GM19240 (cell line): Measurements from ENCODE around the gene HMX1.

ENCODE experiments used
- DNase-seq: peaks from one replicate; pipeline ENCODE4 v3.0.0; 2011; ENCODE audit warnings: low spot score; ENCODE audit not compliant: insufficient read length

Gene HMX1

DNA sequence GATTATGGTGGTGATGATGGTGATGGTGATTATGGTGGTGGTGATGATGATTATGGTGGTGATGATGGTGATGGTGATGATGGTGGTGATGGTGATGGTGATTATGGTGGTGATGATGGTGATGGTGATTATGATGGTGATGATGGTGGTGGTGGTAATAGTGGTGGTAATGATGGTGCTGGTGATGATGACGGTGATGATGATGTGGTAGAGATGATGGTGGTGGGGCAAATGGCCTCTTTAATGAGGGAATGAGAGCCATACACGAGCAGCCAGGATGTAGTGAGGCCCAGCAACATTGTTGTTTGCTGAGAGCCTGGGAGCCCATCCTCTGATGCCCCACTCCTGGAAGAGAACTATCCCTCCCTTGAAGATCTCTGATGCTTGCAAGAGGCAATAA is 29.0 kb downstream of the HMX1 start:
- DNase-seq, result no peak

GRCh38 chr4:8841678-8842268 is 29.9 kb downstream of the HMX1 start:
- no peak for DNase-seq

- no peak for DNase-seq
These were observed 30.7 kb downstream of the HMX1 start for GRCh38 chr4:8840816-8841455.

DNA sequence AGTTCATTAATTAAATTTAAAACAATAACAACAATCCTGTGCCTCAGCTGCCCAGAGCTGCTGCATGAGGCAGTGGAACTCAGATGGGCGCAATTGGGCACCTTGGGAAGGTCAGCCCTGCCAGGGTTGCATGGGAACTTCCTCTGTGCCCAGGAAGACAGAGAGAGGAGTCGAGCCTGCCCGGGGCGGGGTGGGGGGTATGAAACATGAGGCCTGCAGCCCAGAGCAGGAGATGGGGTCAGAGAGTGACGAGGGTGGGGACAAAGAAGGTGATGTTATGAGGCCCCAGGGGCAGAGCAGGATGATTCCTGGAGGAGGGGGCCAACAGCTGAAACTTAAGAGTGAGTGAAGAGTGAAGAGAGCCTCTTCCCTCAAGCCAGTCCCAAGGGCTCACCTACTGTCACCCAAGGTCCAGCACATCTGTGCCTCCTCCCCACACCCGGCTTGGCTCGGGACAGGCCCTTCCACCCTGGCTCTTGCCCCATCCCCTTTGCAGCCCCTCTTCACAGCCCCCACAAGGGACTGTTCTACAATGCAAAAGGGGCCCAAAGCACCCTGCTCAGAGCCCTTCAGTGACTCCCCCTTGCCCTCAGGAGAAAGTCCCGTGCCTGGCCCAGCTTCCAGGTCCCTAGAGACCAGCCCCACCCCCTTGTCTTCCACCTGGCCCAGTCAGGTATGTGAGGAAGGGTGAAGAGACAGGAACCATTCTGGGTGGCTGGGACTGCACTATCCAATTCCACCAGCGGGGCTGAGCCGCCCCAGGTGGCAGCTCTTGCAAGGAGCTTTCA is 31.4 kb downstream of the HMX1 start:
- no peak for DNase-seq

DNA sequence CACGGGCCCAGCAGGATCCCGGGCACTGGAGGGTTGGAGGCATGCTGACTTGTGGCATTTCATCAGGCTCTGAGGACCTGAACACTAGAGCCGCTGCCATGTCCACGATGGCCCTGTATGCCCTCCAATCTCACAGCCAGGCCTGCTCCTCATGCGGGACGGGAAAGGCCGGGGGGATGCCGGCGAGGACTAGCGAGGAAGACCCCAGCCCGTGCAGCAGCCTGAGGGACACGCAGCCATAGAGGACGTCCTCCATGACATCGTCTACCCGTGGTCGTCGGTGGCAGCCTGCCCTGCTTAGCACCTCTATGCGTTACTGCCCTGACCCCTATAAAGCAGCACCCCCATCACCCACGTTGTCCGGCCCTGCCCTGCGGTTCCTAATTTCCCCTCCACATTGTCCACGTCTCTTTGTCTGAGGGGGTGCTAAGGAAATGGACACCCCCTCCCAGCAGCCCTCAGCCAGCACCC is 32.6 kb downstream of the HMX1 start:
- no peak for DNase-seq

DNA sequence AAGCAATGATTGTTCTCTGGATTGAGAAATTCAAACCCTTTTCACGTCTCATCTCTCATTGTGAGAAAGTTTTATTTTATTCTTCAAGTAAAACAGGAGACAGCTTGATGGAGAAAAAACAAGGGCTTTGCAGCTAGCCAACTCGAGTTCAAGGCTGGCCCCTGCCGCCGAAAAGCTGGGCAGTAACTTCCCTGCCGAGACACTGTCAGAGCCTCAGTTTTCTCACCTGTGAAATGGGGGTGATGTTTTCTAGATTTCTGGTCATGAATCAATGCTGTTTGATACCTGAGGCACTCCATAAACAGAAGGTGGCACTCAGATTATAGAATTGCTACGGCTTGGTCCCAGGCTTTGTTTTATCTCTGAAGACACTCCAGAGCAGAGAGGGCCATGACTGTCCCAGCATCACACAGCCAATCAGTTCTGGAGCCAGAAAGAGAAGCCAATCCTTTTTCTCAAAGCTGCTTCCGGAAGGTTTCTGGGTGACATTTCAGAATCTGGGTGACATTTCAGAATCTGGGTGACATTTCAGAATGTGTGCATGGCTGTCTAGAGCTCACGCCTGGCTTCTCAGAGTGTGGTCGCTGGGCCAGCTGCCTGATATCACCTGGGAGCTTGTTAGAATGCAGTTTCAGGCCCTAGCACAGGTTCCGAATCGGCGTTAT is 33.2 kb downstream of the HMX1 start:
- DNase-seq, result no peak

DNA sequence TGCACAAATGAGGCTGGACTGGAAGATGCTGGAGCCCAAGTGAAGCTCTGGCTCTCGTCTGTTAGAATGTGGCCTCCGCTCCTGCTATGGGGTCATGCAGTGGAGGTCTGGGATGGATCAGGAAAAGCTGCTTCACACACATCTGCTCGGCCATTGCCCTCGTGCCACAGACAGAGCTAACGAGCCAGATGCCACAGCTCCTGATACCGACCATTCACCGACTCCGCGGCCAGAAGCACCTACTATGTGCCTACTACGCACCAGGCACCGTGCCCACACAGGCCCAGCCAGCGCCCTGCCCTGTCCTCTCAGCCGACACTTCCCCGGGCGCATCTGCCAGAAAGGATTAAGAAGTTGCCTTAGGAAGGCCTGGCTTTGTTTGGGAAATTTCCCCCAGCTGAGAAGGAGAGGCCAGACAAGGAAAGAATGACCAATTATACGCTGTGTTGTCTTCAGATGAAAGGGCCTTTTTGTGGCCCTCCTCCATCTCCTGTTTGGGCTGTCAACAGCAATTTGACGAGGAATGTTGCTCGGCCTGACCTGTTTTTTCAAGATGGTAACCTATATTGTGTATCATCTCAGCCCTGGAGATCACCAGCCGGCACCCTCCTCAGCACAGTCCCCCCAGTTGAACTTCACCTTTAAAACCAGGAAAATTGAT is 34.3 kb downstream of the HMX1 start:
- no peak for DNase-seq

DNA sequence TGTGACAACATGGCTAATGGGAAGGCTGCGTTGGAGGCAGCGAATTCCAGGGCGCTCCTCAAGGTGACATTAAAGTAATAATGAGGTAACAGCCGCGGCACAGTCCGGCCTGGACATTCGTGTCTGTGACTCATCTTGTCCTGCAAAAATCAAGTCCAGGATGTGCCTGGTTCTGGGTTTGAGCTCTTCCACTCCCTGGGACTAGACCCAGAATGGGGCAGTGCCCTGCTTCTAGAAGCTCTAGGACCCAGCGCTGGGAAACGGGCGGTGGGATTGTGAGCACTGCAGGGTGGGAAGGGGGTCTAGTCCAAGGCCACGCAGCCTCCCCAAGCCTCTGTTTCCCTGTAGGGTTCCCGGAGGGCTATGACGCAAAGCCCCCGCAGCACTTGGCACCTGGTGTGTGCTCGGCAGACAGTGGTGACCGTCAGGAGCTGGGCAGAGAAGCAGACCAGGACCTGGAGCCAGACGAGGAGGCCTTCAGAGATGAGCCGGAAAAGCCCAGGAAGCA is 34.9 kb downstream of the HMX1 start:
- DNase-seq, result no peak

GRCh38 chr4:8835521-8836365 is 35.9 kb downstream of the HMX1 start:
- no peak for DNase-seq

GRCh38 chr4:8834681-8835220 is 36.9 kb downstream of the HMX1 start:
- no peak for DNase-seq

DNA sequence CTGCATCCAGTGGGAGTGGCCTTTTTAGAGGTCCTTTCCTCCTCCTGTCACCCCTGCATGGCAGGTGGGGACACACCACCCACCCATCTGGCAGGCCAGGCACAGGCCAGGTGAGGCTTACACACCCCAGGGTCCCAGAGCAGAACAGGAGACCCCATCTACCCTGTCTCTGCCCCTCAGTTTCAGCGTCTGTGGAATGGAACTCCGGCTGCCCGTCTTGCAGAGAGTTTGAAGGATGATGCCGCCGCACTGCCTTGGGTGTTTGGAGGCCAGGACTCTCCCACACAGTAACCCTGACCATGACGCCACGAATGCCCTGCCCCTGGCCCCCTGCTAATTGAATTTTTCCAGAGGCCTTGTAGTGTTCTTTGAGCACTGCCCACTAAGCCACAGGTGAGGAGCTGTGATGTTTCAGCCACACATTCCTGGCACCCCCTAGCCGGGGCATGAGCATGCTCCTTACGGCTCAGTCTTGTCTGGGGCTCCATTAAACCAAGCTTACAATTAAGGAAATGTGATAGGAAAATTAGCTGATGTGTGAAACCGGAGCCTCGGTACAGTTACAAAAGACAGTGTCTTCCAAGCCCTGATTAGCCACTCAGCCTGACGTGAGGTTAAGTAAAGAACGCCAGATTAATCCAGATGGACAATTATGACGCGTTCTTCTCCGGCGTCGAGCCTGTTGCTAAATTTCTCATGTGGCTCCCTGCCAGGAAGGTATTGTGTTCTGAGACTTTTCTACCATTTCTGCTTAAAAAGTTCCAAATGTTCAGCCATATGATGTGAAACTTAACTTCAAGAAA is 39.3 kb downstream of the HMX1 start:
- DNase-seq, result no peak

GRCh38 chr4:8831221-8832112 is 40.2 kb downstream of the HMX1 start:
- no peak for DNase-seq

GRCh38 chr4:8830611-8831200 is 40.9 kb downstream of the HMX1 start:
- no peak for DNase-seq

DNA sequence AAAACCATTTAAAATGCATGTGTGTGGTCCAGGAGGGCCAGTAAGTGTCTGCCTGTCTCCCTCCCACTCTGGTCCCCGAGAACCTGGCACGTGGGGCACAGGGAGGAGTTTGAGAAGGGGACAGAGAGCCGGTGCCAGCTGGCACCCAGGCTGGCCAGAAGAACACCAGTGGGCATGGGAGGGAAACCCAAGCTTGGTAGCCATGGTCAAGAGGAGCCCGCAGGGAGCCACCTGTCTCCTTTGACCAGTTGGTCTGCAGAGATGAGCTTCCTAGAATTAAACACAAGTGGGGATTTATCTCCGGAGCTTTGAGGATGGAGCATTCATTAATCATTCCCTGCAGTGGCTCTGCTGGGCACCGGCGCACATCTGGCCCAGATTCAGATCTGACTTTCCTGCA is 41.6 kb downstream of the HMX1 start:
- DNase-seq, result no peak

- no peak for DNase-seq
These were observed 42.1 kb downstream of the HMX1 start for GRCh38 chr4:8829584-8829983.

GRCh38 chr4:8828869-8829268 is 42.8 kb downstream of the HMX1 start:
- DNase-seq, result no peak

DNA sequence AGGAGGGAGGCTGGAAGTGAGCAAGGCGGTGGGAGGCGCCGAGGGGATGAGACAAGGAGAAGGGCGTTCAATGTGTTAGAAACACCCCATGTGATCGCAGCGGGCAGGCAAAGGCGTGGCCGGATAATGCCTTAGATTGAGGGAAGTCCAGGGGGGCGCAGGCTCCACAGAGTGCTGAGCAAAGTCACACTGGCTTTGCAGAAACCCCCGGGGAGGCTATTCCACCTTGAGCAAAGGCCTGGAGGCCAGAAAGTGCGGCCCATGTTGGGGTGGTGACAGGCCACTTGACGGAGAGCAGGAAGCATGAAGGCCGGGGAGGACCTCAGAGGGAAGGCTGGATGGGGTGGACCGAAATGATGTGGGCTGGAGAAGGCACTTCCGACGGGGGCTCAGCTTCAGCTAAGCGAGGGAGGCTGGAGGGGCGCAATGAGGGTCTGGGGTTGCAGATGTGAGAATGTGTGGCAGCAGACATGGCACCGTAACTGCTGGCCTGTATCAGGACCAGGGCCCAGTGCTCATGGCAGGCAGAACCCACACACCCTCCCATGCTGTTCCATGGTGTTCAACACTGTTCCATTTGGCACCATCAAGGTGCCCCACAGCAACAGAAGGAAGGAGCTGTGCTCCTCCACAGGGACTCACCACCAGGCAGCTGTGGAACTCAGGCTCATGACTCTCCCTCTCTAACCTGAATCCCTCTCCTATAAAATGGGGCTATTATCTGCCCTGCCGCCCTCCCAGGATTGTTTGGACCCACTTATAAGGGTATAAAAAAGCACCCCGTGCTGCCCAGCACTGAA is 50.3 kb downstream of the HMX1 start:
- DNase-seq, result no peak
